H1 (cell line): ENCODE results near the gene PRKCI. TPM values are rescaled to one million over a fixed set of nuclear protein-coding genes. Genes with fewer than 3 reads are reported as not detected.
A peak's percentile ranks its signal among the peaks of the same experiment; 100 is the strongest.

Experiments
- CTCF ChIA-PET: fragments of 300-600 bp; sonication (Branson Sonifier 250); formaldehyde crosslinking; loops from one replicate; lab custom pipeline; 2021; ENCODE audit not compliant: partially characterized antibody; lab: Charles Lee
- POLR2A ChIA-PET: fragments of 300-600 bp; sonication (Branson Sonifier 250); formaldehyde crosslinking; loops from one replicate; lab custom pipeline; 2021; ENCODE audit warnings: inconsistent platforms; ENCODE audit not compliant: partially characterized antibody; lab: Charles Lee
- DNase-seq, 2 experiments: peaks; one replicate each; pipeline versions ENCODE4 v3.0.0 to v3.0.0-alpha.2; 2010 to 2022; ENCODE audit warnings: low spot score in 2 of 2, low read depth in 1 of 2, mixed read lengths in 1 of 2
- FAIRE-seq: peaks from 2 replicates; lab custom pipeline; 2011; peaks lifted over from hg19 to GRCh38; lab: Jason Lieb, UNC
- H2AFZ ChIP-seq: 2 replicates; pipeline ENCODE4 v1.8.1; 2012; ENCODE audit warnings: low read length, inconsistent platforms
- H2AK5ac ChIP-seq: 2 replicates; pipeline ENCODE4 v1.6.1; 2013; ENCODE audit warnings: low read depth, low read length
- H2BK120ac ChIP-seq: replicated peaks from 2 replicates; pipeline ENCODE3; 2013; ENCODE audit warnings: low read depth, low read length, inconsistent platforms
- H2BK12ac ChIP-seq: 2 replicates; pipeline ENCODE4 v1.6.1; 2013; ENCODE audit warnings: low read depth, low read length
- H2BK15ac ChIP-seq: 2 replicates; pipeline ENCODE4 v1.6.1; 2013; ENCODE audit warnings: low read length
- H2BK20ac ChIP-seq: 2 replicates; pipeline ENCODE4 v1.6.1; 2013; ENCODE audit warnings: low read length
- H2BK5ac ChIP-seq: 2 replicates; pipeline ENCODE4 v1.6.1; 2013; ENCODE audit warnings: low read depth, low read length
- H3K14ac ChIP-seq: 2 replicates; pipeline ENCODE4 v1.6.1; 2013; ENCODE audit warnings: inconsistent platforms; ENCODE audit not compliant: insufficient read length
- H3K18ac ChIP-seq: 2 replicates; pipeline ENCODE4 v1.6.1; 2013; ENCODE audit warnings: low read length; ENCODE audit errors: extremely low read depth
- H3K23ac ChIP-seq: 2 replicates; pipeline ENCODE4 v1.6.1; 2013; ENCODE audit warnings: inconsistent platforms; ENCODE audit not compliant: insufficient read length
- H3K23me2 ChIP-seq: 2 replicates; pipeline ENCODE4 v1.6.1; 2013; ENCODE audit warnings: low read depth, low read length
- H3K27ac ChIP-seq: 2 replicates; pipeline ENCODE4 v1.6.1; 2011; ENCODE audit warnings: low read depth, low read length, inconsistent platforms
- H3K27me3 ChIP-seq, 4 experiments: replicated peaks in 1 of 4; 1 replicate in 1 of 4; 2 replicates in 3 of 4; pipeline versions ENCODE4 v1.6.1 to v1.8.1; 2011 to 2013; ENCODE audit warnings: low read length in 3 of 4, mild to moderate bottlenecking in 3 of 4, inconsistent platforms in 2 of 4, mixed read lengths in 2 of 4, moderate library complexity in 1 of 4; ENCODE audit not compliant: control insufficient read depth in 3 of 4, insufficient read depth in 3 of 4; ENCODE audit errors: extremely low read depth in 1 of 4
- H3K36me3 ChIP-seq, 4 experiments: 2 replicates each; pipeline versions ENCODE4 v1.6.1 to v1.8.1; 2011 to 2013; ENCODE audit warnings: mild to moderate bottlenecking in 4 of 4, low read length in 3 of 4, moderate library complexity in 2 of 4, control low read depth in 1 of 4, inconsistent platforms in 1 of 4; ENCODE audit not compliant: insufficient read depth in 4 of 4, control insufficient read depth in 2 of 4
- H3K4ac ChIP-seq: replicated peaks from 2 replicates; pipeline ENCODE3; 2013; ENCODE audit warnings: low read length, low read depth, mixed read lengths, inconsistent platforms; ENCODE audit not compliant: insufficient read length
- H3K4me1 ChIP-seq, 4 experiments: replicated peaks in 1 of 4; 1 replicate in 1 of 4; 2 replicates in 3 of 4; pipeline versions ENCODE4 v1.6.1 to v1.8.1; 2011 to 2013; ENCODE audit warnings: low read length in 3 of 4, inconsistent platforms in 2 of 4, mixed read lengths in 1 of 4; ENCODE audit not compliant: insufficient read depth in 4 of 4, control insufficient read depth in 3 of 4
- H3K4me2 ChIP-seq, 2 experiments: 2 replicates each; pipeline versions ENCODE4 v1.6.1 to v1.8.1; 2011 to 2013; ENCODE audit warnings: low read depth in 2 of 2, low read length in 2 of 2, control low read depth in 1 of 2, inconsistent platforms in 1 of 2, mild to moderate bottlenecking in 1 of 2; ENCODE audit not compliant: insufficient read depth in 1 of 2
- H3K4me3 ChIP-seq, 4 experiments: fragments of 200-600, 300-600 bp in 1 of 4; sonication (generic), shearing (Covaris generic), sonication (Bioruptor Twin) in 1 of 4; 2 replicates each; pipeline versions ENCODE4 v1.5.1 to v1.8.1; 2011 to 2016; ENCODE audit warnings: low read length in 4 of 4, low read depth in 3 of 4, control low read depth in 2 of 4, inconsistent platforms in 2 of 4, mild to moderate bottlenecking in 2 of 4, mixed read lengths in 1 of 4, moderate library complexity in 1 of 4; ENCODE audit not compliant: insufficient read depth in 2 of 4; ENCODE audit errors: extremely low read depth in 1 of 4
- H3K56ac ChIP-seq: replicated peaks from 2 replicates; pipeline ENCODE3; 2013; ENCODE audit warnings: low read depth, mild to moderate bottlenecking, mixed read lengths, low read length, inconsistent platforms; ENCODE audit not compliant: insufficient read length
- H3K79me1 ChIP-seq: 2 replicates; pipeline ENCODE4 v1.6.1; 2013; ENCODE audit warnings: low read depth, low read length, control low read depth
- H3K79me2 ChIP-seq, 2 experiments: 2 replicates each; pipeline versions ENCODE4 v1.6.1 to v1.8.1; 2012 to 2013; ENCODE audit warnings: low read length in 2 of 2, mild to moderate bottlenecking in 2 of 2, inconsistent platforms in 1 of 2; ENCODE audit not compliant: insufficient read depth in 2 of 2, control insufficient read depth in 1 of 2
- H3K9ac ChIP-seq, 4 experiments: replicated peaks in 1 of 4; 1 replicate in 1 of 4; 2 replicates in 3 of 4; pipeline versions ENCODE4 v1.6.1 to v1.8.1; 2011 to 2013; ENCODE audit warnings: low read depth in 3 of 4, low read length in 3 of 4, control low read depth in 2 of 4, mild to moderate bottlenecking in 2 of 4, moderate library complexity in 2 of 4, inconsistent platforms in 1 of 4; ENCODE audit errors: extremely low read depth in 1 of 4
- H3K9me3 ChIP-seq, 2 experiments: 2 replicates each; pipeline versions ENCODE4 v1.6.1 to v1.8.1; 2012 to 2013; ENCODE audit warnings: mild to moderate bottlenecking in 2 of 2, moderate library complexity in 2 of 2, control low read depth in 1 of 2, inconsistent platforms in 1 of 2, low read depth in 1 of 2, low read length in 1 of 2, mixed read lengths in 1 of 2; ENCODE audit not compliant: insufficient read depth in 2 of 2
- H4K20me1 ChIP-seq, 2 experiments: replicated peaks in 1 of 2; 2 replicates each; pipeline versions ENCODE3 to v1.8.1; 2011 to 2013; ENCODE audit warnings: inconsistent platforms in 2 of 2, low read length in 2 of 2, mild to moderate bottlenecking in 1 of 2; ENCODE audit not compliant: insufficient read depth in 2 of 2, control insufficient read depth in 1 of 2
- H4K5ac ChIP-seq: 2 replicates; pipeline ENCODE4 v1.6.1; 2013; ENCODE audit warnings: low read length, low read depth, mixed read lengths, inconsistent platforms; ENCODE audit not compliant: insufficient read length
- H4K8ac ChIP-seq: 2 replicates; pipeline ENCODE4 v1.8.0; 2013; ENCODE audit warnings: mild to moderate bottlenecking, moderate library complexity, low read length, inconsistent platforms; ENCODE audit not compliant: insufficient read depth; ENCODE audit errors: extremely low read depth
- H4K91ac ChIP-seq: replicated peaks from 2 replicates; pipeline ENCODE3; 2013; ENCODE audit warnings: low read length, mixed read lengths, inconsistent platforms; ENCODE audit not compliant: insufficient read length
- MAFK ChIP-seq: IDR thresholded peaks from 2 replicates; pipeline ENCODE4 v1.6.1; 2012; ENCODE audit warnings: low read depth, mild to moderate bottlenecking, improper control_type of control experiment, low read length
- RAD21 ChIP-seq, 2 experiments: IDR thresholded peaks in 1 of 2; conservative IDR thresholded peaks in 1 of 2; 2 replicates each; pipeline ENCODE4 v1.6.1; 2011; ENCODE audit warnings: low read depth in 2 of 2, low read length in 2 of 2, improper control_type of control experiment in 1 of 2, inconsistent platforms in 1 of 2, mild to moderate bottlenecking in 1 of 2, moderate library complexity in 1 of 2
- SP4 ChIP-seq: IDR thresholded peaks from 2 replicates; pipeline ENCODE4 v1.6.1; 2012; ENCODE audit warnings: low read length, inconsistent platforms
- SRF ChIP-seq: IDR thresholded peaks from 2 replicates; pipeline ENCODE4 v1.6.1; 2011; ENCODE audit warnings: mild to moderate bottlenecking, low read depth, low read length, moderate library complexity
- YY1 ChIP-seq: IDR thresholded peaks from 2 replicates; pipeline ENCODE4 v1.6.1; 2011; ENCODE audit warnings: low read depth, mild to moderate bottlenecking, low read length
- WGBS, 2 experiments: shearing (Covaris generic) in 1 of 2; methylation state at CpG; one replicate each; pipeline versions ENCODE4 v1.1.6 to v1.1.7; 2013 to 2015; ENCODE audit warnings: low lambda C conversion rate in 2 of 2, mixed read lengths in 2 of 2, inconsistent platforms in 1 of 2, low coverage in 1 of 2, missing lambda C conversion rate in 1 of 2; ENCODE audit not compliant: insufficient replicate concordance in 2 of 2, insufficient coverage in 1 of 2, insufficient read length in 1 of 2; ENCODE audit errors: extremely low coverage in 1 of 2, missing lambda C conversion rate in 1 of 2; 5-methylcytosine and 5-hydroxymethylcytosine counted together
- polyA plus RNA-seq, 7 experiments: library from polyadenylated mRNA; depleted of rRNA in 3 of 7; stranded (reverse) in 5 of 7; unstranded in 2 of 7; fragments of >200 nt in 5 of 7; fragments of 200-250 nt in 2 of 7; gene quantifications; 1 replicate in 5 of 7; 2 replicates in 1 of 7; 4 replicates in 1 of 7; pipeline versions ENCODE4 v1.2.1 to v1.2.3, GENCODE V29; 2011 to 2013; ENCODE audit warnings: missing spikeins in 2 of 7, mixed read lengths in 2 of 7
- total RNA-seq: library from RNA; stranded (reverse); fragmentation: NEBNext Ultra II Directional; extraction: Animal tissue kit (Norgen Biotek cat#: 25700); gene quantifications from 2 replicates; pipeline ENCODE4 v1.2.1, GENCODE V29; 2021
- TF ChIP-seq, protein P1 (sequence below): IDR thresholded peaks from 2 replicates; pipeline ENCODE4 v1.6.1; 2012; ENCODE audit warnings: inconsistent platforms

Gene PRKCI
- total and polyA plus RNA-seq, 2 of the 8 experiments (the other 6 are each of a cell fraction or from before 2014, with no cell fraction given): 24.3 to 100.0 TPM

DNA sequence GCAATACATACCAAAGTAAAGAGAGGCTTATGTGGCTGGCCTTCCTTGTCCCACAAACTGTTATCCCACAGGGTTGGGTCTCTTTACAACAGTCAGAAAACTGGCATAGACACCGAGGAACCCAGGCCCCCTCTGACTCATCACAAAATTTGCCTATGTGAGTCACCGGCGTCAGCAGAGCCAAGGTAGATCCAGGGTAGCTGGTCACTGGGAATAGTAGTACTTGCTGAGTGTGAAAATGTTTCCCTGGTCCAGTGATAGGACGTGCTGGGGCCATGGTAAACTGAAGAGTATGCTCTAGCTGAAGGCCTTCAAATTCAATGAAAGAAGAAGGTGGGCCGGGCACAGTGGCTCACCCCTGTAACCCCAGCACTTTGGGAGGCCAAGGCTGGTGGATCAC is 108.1 kb downstream of the PRKCI start:
- Histone ChIP-seq H2AK5ac (no peak overlapping the region), H3K23ac (no peak overlapping the region), H3K27me3 (no peaks in the 10 kb centered on the region), H3K14ac (no peak overlapping the region), H3K4me1 (no peaks in the 10 kb centered on the region), H2BK20ac (no peak overlapping the region), H2BK5ac (no peak overlapping the region), H4K91ac (no peak overlapping the region), H3K9me3 (peaks cover 8 to 20% of the 10 kb centered on the region in 2 experiments), H3K36me3 (peaks cover 0 to 6% (median 0%) of the 10 kb centered on the region in 4 experiments; a peak in 1 of 8 replicates), H4K20me1 (no peaks in the 10 kb centered on the region), H3K4me3 (no peak overlapping the region), H4K8ac (no peak overlapping the region), H2BK12ac (no peak overlapping the region), H3K56ac (no peak overlapping the region), H3K4ac (no peak overlapping the region), H3K79me2 (no peaks in the 10 kb centered on the region), H2BK15ac (no peak overlapping the region), H2AFZ (no peak overlapping the region), H4K5ac (no peak overlapping the region), H3K79me1 (no peaks in the 10 kb centered on the region), H3K9ac (no peak overlapping the region), H3K23me2 (no peaks in the 10 kb centered on the region; the same call in 1 of the 2 replicates), H3K18ac (no peak overlapping the region), H3K27ac (no peak overlapping the region), H2BK120ac (no peak overlapping the region), H3K4me2 (no peak overlapping the region)
- FAIRE-seq: no peak
- whole genome bisulfite sequencing, 2 experiments: 89% methylated on average over 5 of the region's 5 CpGs; no CpG with 5 or more reads in 1 of the 2 experiments
- POLR2A ChIA-PET: no interaction called here
- TF ChIP-seq SP4: no peak
- TF ChIP-seq MAFK: no peak
- no peak for TF ChIP-seq RAD21 (IDR thresholded peaks at IDR 0.05 in 1 of 2, conservative IDR thresholded peaks at IDR 0.05 in 1 of 2; ENCODE audit: low read depth in 2 of 2, low read length in 2 of 2)
- no peak for TF ChIP-seq SRF
- TF ChIP-seq, protein P1, sequence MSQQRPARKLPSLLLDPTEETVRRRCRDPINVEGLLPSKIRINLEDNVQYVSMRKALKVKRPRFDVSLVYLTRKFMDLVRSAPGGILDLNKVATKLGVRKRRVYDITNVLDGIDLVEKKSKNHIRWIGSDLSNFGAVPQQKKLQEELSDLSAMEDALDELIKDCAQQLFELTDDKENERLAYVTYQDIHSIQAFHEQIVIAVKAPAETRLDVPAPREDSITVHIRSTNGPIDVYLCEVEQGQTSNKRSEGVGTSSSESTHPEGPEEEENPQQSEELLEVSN: no peak
- TF ChIP-seq YY1: no peak
- DNase-seq: peak in 1 of 2 experiments; percentile 23
- CTCF ChIA-PET: no interaction called here
